DLD1 (cell line): Measurements from ENCODE around the gene CHRNA4.

Source experiments
- in situ Hi-C: cut with HindIII; loops from 2 replicates; pipeline ENCODE4 v1.10.0; 2017; ENCODE audit warnings: low sequenced_read_pairs

The CHRNA4 gene

GRCh38 chr20:63360850-63361518 is at the start of gene CHRNA4:
CHRNA4 (minus strand) TSS chr20:63361349; CDS start chr20:63361165, 184 bp downstream.
- in situ Hi-C loops: no loop called here

GRCh38 chr20:63409834-63410435 is 48.8 kb upstream of the CHRNA4 start:
- in situ Hi-C loops: no loop called here

GRCh38 chr20:63409066-63409833 is 48.1 kb upstream of the CHRNA4 start:
- in situ Hi-C loops: no loop called here

- in situ Hi-C loops: no loop called here
These were observed 47.5 kb upstream of the CHRNA4 start for GRCh38 chr20:63408684-63409046.

GRCh38 chr20:63407928-63408683 is 47.0 kb upstream of the CHRNA4 start:
- in situ Hi-C loops: no loop called here

- in situ Hi-C loops: no loop called here
These were observed 45.6 kb upstream of the CHRNA4 start for GRCh38 chr20:63406617-63407245.

- in situ Hi-C loops: no loop called here
These were observed 44.9 kb upstream of the CHRNA4 start for GRCh38 chr20:63406011-63406410.

- in situ Hi-C loops: no loop called here
These were observed 44.1 kb upstream of the CHRNA4 start for GRCh38 chr20:63405102-63405730.

- in situ Hi-C loops: no loop called here
These were observed 43.3 kb upstream of the CHRNA4 start for GRCh38 chr20:63404129-63405085.

GRCh38 chr20:63403403-63404105 is 42.4 kb upstream of the CHRNA4 start:
- in situ Hi-C loops: no loop called here

- in situ Hi-C loops: no loop called here
These were observed 41.7 kb upstream of the CHRNA4 start for GRCh38 chr20:63402860-63403220.

GRCh38 chr20:63402181-63402859 is 41.2 kb upstream of the CHRNA4 start:
- in situ Hi-C loops: no loop called here

GRCh38 chr20:63401384-63402110 is 40.4 kb upstream of the CHRNA4 start:
- in situ Hi-C loops: no loop called here

- in situ Hi-C loops: no loop called here
These were observed 39.5 kb upstream of the CHRNA4 start for GRCh38 chr20:63400486-63401210.

GRCh38 chr20:63399596-63400375 is 38.6 kb upstream of the CHRNA4 start:
- in situ Hi-C loops: loop anchor here (10.0 to 25.0 kb wide), 2 partner anchors 75 to 112 kb away; partner anchors contain the start of genes COL20A1 and KCNQ2
